Parathyroid adenoma (tissue), 2 donors: ENCODE data around the gene HBA1.
"Not testable (repeated sequence)": the region's sequence is repeated elsewhere in the genome, so short reads cannot be mapped to it uniquely, and the experiment has no call there.

Experiments used
- H2AFZ ChIP-seq: fragments of 300-600 bp; sonication (generic); one replicate; pipeline ENCODE4 v1.7.0; 2017; ENCODE audit warnings: antibody characterized with exemption, mild to moderate bottlenecking
- H3K27ac ChIP-seq: fragments of 300-600 bp; sonication (generic); one replicate; pipeline ENCODE4 v1.7.0; 2017
- H3K27me3 ChIP-seq: fragments of 300-600 bp; sonication (generic); one replicate; pipeline ENCODE4 v1.7.0; 2017; ENCODE audit warnings: low read length; ENCODE audit not compliant: control insufficient read depth, insufficient read depth
- H3K36me3 ChIP-seq: fragments of 300-600 bp; sonication (generic); one replicate; pipeline ENCODE4 v1.7.0; 2017; ENCODE audit warnings: low read length; ENCODE audit not compliant: control insufficient read depth, insufficient read depth
- H3K4me1 ChIP-seq: fragments of 300-600 bp; sonication (generic); one replicate; pipeline ENCODE4 v1.7.0; 2017; ENCODE audit warnings: control low read depth
- H3K4me2 ChIP-seq: fragments of 300-600 bp; sonication (generic); one replicate; pipeline ENCODE4 v1.7.0; 2017; ENCODE audit warnings: low read length
- H3K4me3 ChIP-seq: fragments of 300-600 bp; sonication (generic); one replicate; pipeline ENCODE4 v1.7.0; 2017; ENCODE audit warnings: low read depth, low read length
- H3K79me2 ChIP-seq: fragments of 300-600 bp; sonication (generic); one replicate; pipeline ENCODE4 v1.7.0; 2017; ENCODE audit warnings: control low read depth
- H3K9ac ChIP-seq: fragments of 300-600 bp; sonication (generic); one replicate; pipeline ENCODE4 v1.7.0; 2017; ENCODE audit warnings: mild to moderate bottlenecking
- H3K9me3 ChIP-seq: fragments of 300-600 bp; sonication (generic); one replicate; pipeline ENCODE4 v1.7.0; 2017; ENCODE audit warnings: low read length; ENCODE audit not compliant: control insufficient read depth
- TF ChIP-seq, protein P1 (sequence below): fragments of 300-600 bp; sonication (generic); IDR thresholded peaks from one replicate; pipeline ENCODE4 v1.7.0; 2017; ENCODE audit warnings: antibody characterized with exemption, mild to moderate bottlenecking
- donor health status: primary hyperparathyroidism.

The HBA1 gene

DNA sequence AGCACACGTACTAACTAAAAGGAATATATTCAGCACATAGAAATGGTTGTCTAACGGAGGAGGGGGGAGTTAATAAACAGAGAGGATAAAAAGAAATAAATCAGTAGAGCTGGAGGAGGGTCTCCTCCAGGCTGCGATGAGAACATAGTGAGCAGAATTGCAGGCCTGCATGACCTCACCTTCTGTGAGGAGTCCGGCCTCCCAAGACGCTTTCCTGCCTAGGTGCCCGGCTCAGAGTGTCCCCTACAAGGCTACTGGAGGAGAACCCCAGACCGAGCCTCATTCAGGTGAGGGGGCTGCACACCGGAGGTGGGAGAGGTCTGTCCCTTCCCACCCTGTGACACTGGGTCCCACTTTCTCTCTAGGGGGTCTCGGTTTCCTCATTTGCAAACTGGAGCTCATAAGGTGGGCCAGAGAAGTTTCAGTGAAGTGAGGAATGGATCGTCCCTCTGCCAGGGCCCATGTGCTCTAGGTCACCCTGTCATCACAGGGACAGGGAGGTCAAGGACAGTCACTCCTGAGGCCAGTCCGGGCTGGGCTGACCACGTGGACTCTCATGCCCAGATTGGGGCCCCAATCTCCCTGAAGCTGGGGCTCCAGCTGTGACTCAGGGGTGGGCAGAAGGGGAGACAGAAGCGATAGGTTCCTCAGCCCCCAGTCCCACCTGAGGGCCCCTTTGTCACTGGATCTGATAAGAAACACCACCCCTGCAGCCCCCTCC lies 14.0 kb upstream of the HBA1 start:
- H3K4me3 ChIP-seq, result no peak overlapping the region
- no peak overlapping the region for H3K9ac ChIP-seq
- H3K4me2 ChIP-seq, result no peak overlapping the region
- no peaks in the 10 kb centered on the region for H3K9me3 ChIP-seq
- no peaks in the 10 kb centered on the region for H3K79me2 ChIP-seq
- H3K4me1 ChIP-seq, result peaks cover 7% of the 10 kb centered on the region
- TF ChIP-seq, protein P1, sequence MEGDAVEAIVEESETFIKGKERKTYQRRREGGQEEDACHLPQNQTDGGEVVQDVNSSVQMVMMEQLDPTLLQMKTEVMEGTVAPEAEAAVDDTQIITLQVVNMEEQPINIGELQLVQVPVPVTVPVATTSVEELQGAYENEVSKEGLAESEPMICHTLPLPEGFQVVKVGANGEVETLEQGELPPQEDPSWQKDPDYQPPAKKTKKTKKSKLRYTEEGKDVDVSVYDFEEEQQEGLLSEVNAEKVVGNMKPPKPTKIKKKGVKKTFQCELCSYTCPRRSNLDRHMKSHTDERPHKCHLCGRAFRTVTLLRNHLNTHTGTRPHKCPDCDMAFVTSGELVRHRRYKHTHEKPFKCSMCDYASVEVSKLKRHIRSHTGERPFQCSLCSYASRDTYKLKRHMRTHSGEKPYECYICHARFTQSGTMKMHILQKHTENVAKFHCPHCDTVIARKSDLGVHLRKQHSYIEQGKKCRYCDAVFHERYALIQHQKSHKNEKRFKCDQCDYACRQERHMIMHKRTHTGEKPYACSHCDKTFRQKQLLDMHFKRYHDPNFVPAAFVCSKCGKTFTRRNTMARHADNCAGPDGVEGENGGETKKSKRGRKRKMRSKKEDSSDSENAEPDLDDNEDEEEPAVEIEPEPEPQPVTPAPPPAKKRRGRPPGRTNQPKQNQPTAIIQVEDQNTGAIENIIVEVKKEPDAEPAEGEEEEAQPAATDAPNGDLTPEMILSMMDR, result no peak
- H3K27ac ChIP-seq, result no peak overlapping the region
- H2AFZ ChIP-seq, result no peak overlapping the region
- H3K36me3 ChIP-seq, result no peaks in the 10 kb centered on the region
- H3K27me3 ChIP-seq, result peaks cover 17% of the 10 kb centered on the region

DNA sequence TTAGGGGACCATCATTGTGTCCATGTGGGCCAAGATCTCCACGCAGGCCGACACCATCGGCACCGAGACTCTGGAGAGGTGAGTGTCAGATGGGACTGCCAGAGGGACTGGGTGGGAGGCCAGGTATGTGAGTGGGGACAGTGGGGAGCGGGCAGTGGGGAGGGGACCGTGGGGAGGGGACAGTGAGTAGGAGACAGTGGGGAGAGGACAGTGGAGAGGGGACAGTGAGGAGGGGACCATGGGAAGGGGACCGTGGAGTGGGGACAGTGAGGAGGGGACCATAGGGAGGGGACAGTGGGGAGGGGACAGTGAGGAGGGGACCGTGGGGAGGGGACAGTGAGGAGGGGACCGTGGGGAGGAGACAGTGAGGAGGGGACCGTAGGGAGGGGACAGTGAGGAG lies 13.3 kb upstream of the HBA1 start:
- H3K4me3 ChIP-seq, H2AFZ ChIP-seq, H3K79me2 ChIP-seq, H3K9ac ChIP-seq, H3K4me1 ChIP-seq, H3K27ac ChIP-seq, H3K4me2 ChIP-seq, H3K36me3 ChIP-seq, H3K9me3 ChIP-seq: not testable (repeated sequence)
- H3K27me3 ChIP-seq, result peaks cover 17% of the 10 kb centered on the region

DNA sequence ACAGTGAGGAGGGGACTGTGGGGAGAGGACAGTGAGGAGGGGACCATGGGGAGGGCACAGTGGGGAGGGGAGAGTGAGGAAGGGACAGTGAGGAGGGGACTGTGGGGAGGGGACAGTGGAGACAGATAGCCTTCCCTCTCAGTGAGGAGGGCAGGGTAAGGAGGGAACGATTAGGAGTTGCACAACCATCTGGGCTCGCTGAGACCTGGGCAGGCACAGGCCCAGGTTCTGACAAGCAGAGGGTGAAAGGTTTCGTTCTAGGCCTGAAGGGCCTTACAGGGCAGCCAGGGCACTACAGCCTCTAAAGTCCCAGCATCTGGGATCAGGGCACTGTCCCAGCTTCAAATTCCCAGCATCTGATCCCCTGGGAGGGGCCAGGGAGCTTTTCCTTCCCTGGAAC lies 12.8 kb upstream of the HBA1 start:
- not testable (repeated sequence) for H3K4me3 ChIP-seq, H3K4me1 ChIP-seq, H3K79me2 ChIP-seq, H3K27ac ChIP-seq, H3K4me2 ChIP-seq, H3K9ac ChIP-seq, H3K9me3 ChIP-seq, H2AFZ ChIP-seq, H3K36me3 ChIP-seq
- H3K27me3 ChIP-seq, result peaks cover 17% of the 10 kb centered on the region

DNA sequence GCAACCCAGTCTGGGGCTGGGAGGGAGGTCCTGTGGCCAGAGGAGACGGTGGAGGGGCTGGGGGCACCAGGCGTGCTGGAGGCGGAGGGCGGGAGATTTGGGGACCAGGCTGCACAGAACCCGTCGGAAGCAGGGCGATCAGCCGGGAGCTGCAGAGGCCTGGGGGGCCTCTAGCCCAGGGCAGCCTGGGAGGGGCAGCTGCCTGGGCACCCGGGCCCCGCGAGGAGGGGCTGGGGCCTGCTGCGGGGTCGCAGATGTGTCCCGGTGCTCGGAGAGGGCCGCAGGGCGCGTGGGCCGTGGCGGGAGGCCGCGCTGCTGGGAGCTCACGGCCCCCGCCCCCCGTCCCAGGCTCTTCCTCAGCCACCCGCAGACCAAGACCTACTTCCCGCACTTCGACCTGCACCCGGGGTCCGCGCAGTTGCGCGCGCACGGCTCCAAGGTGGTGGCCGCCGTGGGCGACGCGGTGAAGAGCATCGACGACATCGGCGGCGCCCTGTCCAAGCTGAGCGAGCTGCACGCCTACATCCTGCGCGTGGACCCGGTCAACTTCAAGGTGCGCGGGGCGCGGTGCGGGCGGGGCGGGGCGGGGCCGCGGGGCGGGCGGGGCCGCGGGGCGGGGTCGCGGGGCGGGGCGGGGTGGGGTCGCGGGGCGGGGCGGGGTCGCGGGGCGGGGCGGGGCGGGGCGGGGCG lies 12.2 kb upstream of the HBA1 start:
- H2AFZ ChIP-seq, H3K36me3 ChIP-seq, H3K4me1 ChIP-seq, H3K9me3 ChIP-seq, H3K4me2 ChIP-seq, H3K27ac ChIP-seq, H3K4me3 ChIP-seq, H3K79me2 ChIP-seq, H3K9ac ChIP-seq: not testable (repeated sequence)
- peaks cover 17% of the 10 kb centered on the region for H3K27me3 ChIP-seq

DNA sequence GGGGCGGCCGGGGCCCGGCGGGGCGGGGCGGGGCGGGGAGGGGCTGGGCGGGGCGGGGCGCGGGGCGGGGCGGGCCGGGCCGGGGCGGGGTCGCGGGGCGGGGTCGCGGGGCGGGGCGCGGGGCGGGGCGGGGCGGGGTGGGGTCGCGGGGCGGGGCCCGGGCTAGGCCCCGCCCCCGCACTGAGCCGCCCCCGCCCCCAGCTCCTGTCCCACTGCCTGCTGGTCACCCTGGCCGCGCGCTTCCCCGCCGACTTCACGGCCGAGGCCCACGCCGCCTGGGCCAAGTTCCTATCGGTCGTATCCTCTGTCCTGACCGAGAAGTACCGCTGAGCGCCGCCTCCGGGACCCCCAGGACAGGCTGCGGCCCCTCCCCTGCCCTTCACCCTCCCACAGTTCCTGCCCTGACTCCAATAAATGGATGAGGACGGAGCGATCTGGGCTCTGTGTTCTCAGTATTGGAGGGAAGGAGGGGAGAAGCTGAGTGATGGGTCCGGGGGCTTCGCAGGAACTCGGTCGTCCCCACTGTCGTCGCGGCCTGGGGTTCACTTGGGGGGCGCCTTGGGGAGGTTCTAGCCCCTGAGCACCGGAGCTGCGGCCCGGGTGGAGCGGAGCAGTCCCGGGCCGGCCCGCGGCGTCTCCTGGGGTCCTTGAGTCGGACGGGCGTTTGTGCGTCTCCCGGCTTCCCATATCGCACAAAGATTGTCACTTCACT lies 11.5 kb upstream of the HBA1 start:
- H2AFZ ChIP-seq, result no peak overlapping the region
- no peak overlapping the region for H3K4me2 ChIP-seq
- H3K9me3 ChIP-seq, result no peaks in the 10 kb centered on the region
- H3K79me2 ChIP-seq, result no peaks in the 10 kb centered on the region
- no peaks in the 10 kb centered on the region for H3K36me3 ChIP-seq
- peaks cover 7% of the 10 kb centered on the region for H3K4me1 ChIP-seq
- H3K4me3 ChIP-seq, result no peak overlapping the region
- no peak overlapping the region for H3K9ac ChIP-seq
- H3K27me3 ChIP-seq, result peaks cover 17% of the 10 kb centered on the region
- TF ChIP-seq, protein P1, result no peak
- H3K27ac ChIP-seq, result no peak overlapping the region
